Stromal cell of bone marrow (primary cell): ENCODE measurements around the gene OTUB1.
"Not testable (repeated sequence)": the region's sequence is repeated elsewhere in the genome, so short reads cannot be mapped to it uniquely, and the experiment has no call there.

Experiments used
- DNase-seq: peaks from one replicate; pipeline ENCODE4 v3.0.0-alpha.2; 2012; ENCODE audit warnings: low read depth

OTUB1 gene

GRCh38 chr11:64044730-64045393 is 58.6 kb downstream of the OTUB1 start:
- no peak for DNase-seq

GRCh38 chr11:64045700-64046099 is 59.5 kb downstream of the OTUB1 start:
- no peak for DNase-seq

- DNase-seq = not testable (repeated sequence)
Measured at GRCh38 chr11:64047373-64047772, 61.1 kb downstream of the OTUB1 start.
